Stimulated activated naive CD4-positive, alpha-beta T cell treated with Interleukin-2 at 50 U/mL for 16 hours (primary cell): ENCODE data around the gene TSC2.
"Not testable (repeated sequence)": the region's sequence is repeated elsewhere in the genome, so short reads cannot be mapped to it uniquely, and the experiment has no call there.

Experiments used
- DNase-seq: peaks from one replicate; lab custom pipeline; 2025; lab: John Stamatoyannopoulos, UW

The TSC2 gene

DNA sequence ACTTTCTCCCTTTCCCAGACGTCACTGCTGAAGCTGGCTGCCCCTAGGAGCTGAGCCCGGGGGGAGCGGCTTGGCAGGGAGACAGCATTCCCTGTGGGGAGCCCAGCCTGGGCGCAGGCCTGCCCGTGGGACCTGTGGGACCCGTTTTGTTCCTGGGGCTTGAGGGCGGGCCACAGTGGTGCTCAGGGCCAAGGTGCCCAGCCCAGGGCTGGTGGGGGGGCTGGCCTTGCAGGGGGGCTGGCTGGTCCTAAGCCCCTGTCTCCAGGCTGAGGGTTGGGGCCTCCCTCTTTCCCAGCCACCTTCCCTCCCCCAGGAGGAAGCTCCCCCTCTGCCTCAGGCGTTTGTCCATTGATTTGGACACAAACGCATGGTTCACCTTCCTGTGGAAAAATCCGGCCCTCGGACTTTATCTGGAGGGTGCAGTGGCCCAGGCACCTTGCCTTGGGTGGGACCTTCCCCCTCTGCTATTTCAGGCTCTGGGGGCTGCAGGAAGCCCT, 16.7 kb upstream of the TSC2 start:
- no peak for DNase-seq

DNA sequence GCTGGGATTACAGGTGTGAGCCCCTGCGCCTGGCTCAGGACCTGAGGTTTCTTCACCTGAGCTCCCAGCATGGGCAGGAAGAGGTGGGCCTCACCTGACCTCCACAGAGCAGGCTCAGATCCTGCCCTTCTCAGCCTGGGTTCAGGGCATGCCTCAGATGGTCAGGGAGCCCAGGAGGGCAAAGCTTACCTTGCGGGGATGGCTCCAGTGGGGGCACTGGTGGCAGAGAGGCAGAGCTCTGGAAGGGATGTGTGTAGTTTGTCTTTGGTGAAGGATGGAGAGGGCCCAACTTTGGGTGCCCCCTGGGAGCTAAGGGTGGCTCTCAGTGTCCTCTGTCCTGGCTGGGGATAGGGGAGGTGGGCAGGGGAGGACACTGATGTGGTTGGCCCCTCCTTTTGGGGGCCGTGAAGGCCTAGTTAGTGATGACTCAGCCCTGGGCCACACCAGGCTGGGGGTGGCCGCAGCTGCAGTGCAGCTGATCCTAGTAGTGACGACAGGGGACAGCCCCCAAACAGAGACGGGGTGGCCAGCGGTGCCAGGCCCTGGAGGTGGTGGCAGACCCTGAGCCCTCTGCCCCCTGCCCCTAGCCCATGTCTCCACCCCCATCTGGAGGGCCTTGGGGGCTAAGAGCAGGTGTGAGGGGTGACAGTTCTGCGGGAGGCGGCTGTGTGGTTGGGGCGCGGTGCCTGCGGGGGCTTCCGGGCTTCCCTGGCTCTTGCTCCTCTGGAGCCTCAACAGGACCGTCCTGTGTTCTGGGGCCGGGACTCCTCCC, 15.3 kb upstream of the TSC2 start:
- no peak for DNase-seq

DNA sequence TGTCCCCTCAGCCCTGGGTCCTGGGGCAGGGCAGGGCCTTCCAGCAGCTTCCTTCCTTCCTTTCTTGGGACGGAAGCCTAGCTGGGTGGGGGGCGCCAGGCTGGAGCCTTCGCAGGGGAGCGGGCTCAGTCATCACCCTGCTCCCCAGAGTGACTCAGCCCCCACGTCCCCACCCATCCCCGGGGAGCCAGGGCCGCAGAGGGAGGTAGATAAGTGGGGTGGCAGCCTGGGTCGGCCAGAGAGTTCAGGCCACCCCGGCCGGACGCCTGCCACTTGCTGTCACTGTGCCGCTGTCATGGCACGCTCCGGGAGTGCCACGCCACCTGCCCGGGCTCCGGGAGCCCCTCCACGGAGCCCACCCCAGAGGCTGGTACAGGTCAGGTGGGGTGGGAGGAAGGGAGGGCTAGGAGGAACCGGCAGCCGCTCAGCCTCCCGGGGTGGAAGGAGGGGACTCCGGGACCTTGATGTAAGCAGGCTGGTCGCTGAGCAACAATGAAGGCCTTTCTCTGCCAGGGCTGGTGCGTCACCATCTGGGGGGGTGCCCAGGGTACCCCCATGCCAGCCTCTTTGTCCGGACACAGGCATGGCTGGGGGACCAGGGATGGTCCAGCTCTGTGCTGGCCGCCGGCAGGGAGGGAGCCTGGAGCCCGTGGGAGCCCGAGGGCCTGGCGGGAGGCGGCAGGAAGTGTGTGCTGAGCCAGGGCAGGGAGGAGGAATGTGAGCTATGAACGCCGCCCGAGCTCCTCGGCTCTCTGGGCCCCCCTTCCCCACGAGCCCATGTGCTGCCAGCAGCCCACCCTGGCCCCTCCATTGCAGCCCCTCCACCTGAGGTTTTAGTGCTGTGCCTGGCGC, 14.5 kb upstream of the TSC2 start:
- DNase-seq, result no peak

- DNase-seq, result not testable (repeated sequence)
These were observed 13.7 kb upstream of the TSC2 start for GRCh38 chr16:2033909-2034695.

DNA sequence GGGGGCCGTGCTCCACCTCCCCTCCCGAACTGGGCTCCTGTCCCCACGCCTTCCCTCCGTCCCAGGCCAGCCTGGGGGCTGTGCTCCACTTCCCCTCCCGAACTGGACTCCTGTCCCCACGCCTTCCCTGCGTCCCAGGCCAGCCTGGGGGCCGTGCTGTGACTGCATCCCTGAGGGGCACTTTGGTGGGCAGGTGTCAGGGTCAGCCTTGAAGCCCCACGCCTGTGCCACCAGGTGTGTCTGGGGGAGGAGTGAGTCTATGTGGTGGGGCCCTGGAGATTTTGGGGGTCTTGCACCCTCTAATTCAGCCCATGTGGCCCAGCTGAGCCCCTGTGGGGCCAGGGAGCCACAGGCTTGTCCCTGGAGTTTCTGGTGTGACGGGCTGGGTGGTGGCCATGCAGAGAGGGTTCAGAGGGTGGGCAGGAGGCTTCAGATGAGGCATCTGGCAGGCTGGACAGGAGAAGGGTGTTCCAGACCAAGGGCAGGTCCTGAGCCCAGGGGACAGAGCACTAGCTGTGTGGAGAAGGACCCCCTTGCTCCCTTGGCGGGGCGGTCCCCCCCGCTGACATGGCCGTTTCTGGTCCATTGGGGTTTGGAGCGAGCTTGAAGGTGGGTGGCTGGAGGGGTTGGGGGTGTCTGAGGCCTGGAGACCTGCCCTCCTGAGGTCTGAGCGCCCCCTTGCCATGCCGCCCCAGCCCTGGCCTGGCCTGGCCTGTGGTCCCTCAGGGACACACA, 12.9 kb upstream of the TSC2 start:
- DNase-seq, result no peak

- DNase-seq, result no peak
These were observed 12.2 kb upstream of the TSC2 start for GRCh38 chr16:2035431-2036199.

GRCh38 chr16:2036200-2036966, 11.4 kb upstream of the TSC2 start:
- DNase-seq, result no peak

- DNase-seq, result no peak
These were observed 10.7 kb upstream of the TSC2 start for GRCh38 chr16:2037115-2037514.

DNA sequence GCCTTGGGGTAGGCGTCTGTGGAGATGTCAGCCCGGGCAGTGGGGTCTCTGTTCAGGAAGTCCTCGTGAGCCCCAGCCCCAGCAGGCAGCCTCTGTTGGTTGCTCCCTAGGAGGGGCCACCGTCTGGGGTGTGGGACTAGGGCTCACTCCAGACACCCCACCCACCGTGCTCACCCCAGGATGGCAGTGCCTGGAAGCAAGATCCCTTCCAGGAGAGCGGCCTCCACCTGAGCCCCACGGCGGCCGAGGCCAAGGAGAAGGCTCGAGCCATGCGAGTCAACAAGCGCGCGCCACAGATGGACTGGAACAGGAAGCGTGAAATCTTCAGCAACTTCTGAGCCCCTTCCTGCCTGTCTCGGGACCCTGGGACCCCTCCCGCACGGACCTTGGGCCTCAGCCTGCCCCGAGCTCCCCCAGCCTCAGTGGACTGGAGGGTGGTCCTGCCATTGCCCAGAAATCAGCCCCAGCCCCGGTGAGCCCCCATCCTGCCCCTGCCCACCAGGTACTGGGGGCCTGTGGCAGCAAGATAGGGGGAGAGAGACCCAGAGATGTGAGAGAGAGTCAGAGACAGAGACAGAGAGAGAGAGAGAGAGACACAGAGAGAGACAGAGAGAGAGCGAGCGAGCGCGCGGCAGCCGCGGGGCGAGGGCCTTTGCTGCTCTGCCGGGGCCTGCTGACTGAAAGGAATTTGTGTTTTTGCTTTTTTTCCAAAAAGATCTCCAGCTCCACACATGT, 10.0 kb upstream of the TSC2 start:
- DNase-seq, result no peak

GRCh38 chr16:2038382-2039231, 9.2 kb upstream of the TSC2 start:
- no peak for DNase-seq

- DNase-seq, result no peak
These were observed 8.3 kb upstream of the TSC2 start for GRCh38 chr16:2039274-2040031.

- DNase-seq, result no peak
These were observed 7.6 kb upstream of the TSC2 start for GRCh38 chr16:2040041-2040786.

DNA sequence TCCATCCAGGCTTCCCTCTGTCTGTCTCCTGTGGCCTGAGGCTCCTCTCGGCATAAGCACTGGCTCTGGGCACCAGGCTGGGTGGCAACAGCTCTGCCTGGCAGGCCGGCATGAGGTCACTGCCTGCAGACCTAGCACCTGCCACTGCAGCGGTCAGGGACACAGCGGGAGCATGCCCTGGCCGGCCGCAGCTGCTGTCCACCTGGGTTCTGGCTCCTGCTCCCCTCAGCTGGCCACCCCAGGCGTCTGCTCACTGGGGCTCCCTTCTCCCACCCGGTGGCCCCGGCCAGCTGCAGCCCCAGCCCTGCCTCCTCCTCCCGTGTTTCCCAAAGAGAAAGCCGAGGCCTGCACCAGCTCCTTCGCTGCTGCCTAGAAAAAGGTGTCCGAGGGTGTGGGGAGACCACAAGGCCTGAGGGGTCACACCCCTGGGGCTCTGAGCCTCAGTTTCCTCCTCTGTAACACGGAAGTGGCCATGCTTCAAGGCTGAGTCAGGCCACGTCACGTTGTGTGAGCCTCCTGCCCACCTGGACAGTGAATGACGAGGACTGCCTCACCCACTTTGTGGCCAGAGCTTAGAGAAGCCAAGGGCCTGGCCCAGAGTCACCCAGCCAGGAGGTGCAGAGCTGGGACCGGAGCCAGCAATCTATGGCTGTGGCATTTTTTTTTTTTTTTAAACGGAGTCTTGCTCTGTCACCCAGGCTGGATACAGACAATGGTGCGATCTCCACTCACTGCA, 6.8 kb upstream of the TSC2 start:
- no peak for DNase-seq

GRCh38 chr16:2042171-2042985, 5.4 kb upstream of the TSC2 start:
- DNase-seq, result no peak

DNA sequence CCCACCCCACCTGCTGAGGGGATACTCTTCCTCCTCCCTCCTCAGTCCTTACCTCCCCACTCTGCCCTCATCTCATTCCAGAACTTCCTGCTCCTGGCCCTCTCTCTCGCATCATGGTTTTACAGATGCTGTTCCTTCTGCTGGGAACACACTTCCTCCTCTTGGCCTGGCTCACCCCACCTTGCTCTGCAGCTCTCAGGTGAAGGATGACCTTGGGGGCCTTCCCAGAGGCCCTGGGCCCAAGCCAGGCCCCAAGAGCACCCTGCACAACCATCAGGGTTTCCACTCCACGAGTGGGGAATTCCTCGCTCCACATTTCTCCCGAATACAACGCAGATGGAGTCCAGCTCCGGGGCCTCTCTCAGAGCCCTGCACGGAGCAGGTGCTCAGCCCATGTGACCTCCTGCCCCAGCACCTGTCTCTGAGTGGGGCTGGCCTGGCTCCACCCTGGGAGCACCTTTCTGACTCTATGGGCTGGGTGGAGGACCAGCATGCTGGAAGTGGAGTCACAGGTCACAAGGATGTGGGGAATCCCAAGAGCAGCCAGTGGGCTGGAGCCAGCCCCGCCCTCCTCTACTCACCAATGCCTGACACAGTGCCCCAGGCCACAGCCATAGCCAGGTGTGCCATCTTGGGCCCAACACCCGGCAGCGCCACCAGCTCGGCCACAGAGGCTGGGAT, 4.7 kb upstream of the TSC2 start:
- DNase-seq, result no peak
